GM18519 (cell line): ENCODE data around the gene NUDT5.

ENCODE experiments used
- ATAC-seq: cut with Tn5 transposase; IDR thresholded peaks from one replicate; pipeline ENCODE4 v1.9.1; 2021; ENCODE audit warnings: mild to moderate bottlenecking, moderate library complexity; ENCODE audit not compliant: unreplicated experiment, low FRiP score

NUDT5 gene

GRCh38 chr10:12165999-12166775, 29.5 kb downstream of the NUDT5 start:
- no peak for ATAC-seq

GRCh38 chr10:12165036-12165435, 30.7 kb downstream of the NUDT5 start:
- no peak for ATAC-seq

- no peak for ATAC-seq
These were observed 31.6 kb downstream of the NUDT5 start for GRCh38 chr10:12164085-12164484.

- no peak for ATAC-seq
These were observed 32.8 kb downstream of the NUDT5 start for GRCh38 chr10:12162927-12163326.

- ATAC-seq, result no peak
These were observed 35.0 kb downstream of the NUDT5 start for GRCh38 chr10:12160664-12161063.

- ATAC-seq, result no peak
These were observed 37.6 kb downstream of the NUDT5 start for GRCh38 chr10:12158111-12158510.

GRCh38 chr10:12156367-12157123, 39.1 kb downstream of the NUDT5 start:
- no peak for ATAC-seq

- ATAC-seq, result no peak
These were observed 41.2 kb downstream of the NUDT5 start for GRCh38 chr10:12154516-12154915.

- ATAC-seq, result no peak
These were observed 45.5 kb downstream of the NUDT5 start for GRCh38 chr10:12150163-12150562.

- ATAC-seq, result no peak
These were observed 51.2 kb downstream of the NUDT5 start for GRCh38 chr10:12144538-12144937.

GRCh38 chr10:12140038-12140437, 55.7 kb downstream of the NUDT5 start:
- no peak for ATAC-seq

- ATAC-seq, result no peak
These were observed 60.1 kb downstream of the NUDT5 start for GRCh38 chr10:12135631-12136030.

GRCh38 chr10:12130237-12130872, 65.3 kb downstream of the NUDT5 start:
- ATAC-seq, result peak; percentile 30

GRCh38 chr10:12129222-12130111, 66.2 kb downstream of the NUDT5 start, which contains the start of gene SEC61A2:
Gene SEC61A2 (plus strand): TSS chr10:12129677. CDS start chr10:12129788, 111 bp downstream.
- peak; percentile 68 for ATAC-seq

GRCh38 chr10:12121673-12122072, 74.0 kb downstream of the NUDT5 start:
- no peak for ATAC-seq
